Activated CD8-positive, alpha-beta T cell treated with anti-CD3 and anti-CD28 coated beads for 36 hours (primary cell): Measurements from ENCODE around the gene SEPTIN5. TPM values are rescaled to one million over a fixed set of nuclear protein-coding genes. Genes with fewer than 3 reads are reported as not detected.

Experiments
- ATAC-seq: fragments of 200-7000 bp; cut with Tn5 transposase; one replicate; pipeline ENCODE4 v1.10.0; 2021; ENCODE audit warnings: mild to moderate bottlenecking, moderate library complexity
- CTCF ChIA-PET: fragments of 350-600 bp; sonication (Branson Sonifier 250); formaldehyde crosslinking; loops from one replicate; lab custom pipeline; 2021; ENCODE audit warnings: antibody characterized with exemption; lab: Charles Lee
- POLR2A ChIA-PET: fragments of 350-600 bp; sonication (Branson Sonifier 250); formaldehyde crosslinking; loops from one replicate; lab custom pipeline; 2021; ENCODE audit warnings: antibody characterized with exemption; lab: Charles Lee
- DNase-seq: peaks from one replicate; pipeline ENCODE4 v3.0.0-alpha.2; 2020
- H3K27ac Mint-ChIP-seq: one replicate; pipeline ENCODE4 v1.8.0; 2021; ENCODE audit warnings: mild to moderate bottlenecking, mixed read lengths
- H3K27me3 Mint-ChIP-seq: one replicate; pipeline ENCODE4 v1.8.0; 2021; ENCODE audit warnings: mixed read lengths
- H3K36me3 Mint-ChIP-seq: one replicate; pipeline ENCODE4 v1.8.0; 2021; ENCODE audit warnings: low read depth, mixed read lengths
- H3K4me1 Mint-ChIP-seq: one replicate; pipeline ENCODE4 v1.8.0; 2021; ENCODE audit warnings: low read depth, mixed read lengths
- H3K4me3 Mint-ChIP-seq: one replicate; pipeline ENCODE4 v1.8.0; 2021; ENCODE audit warnings: mild to moderate bottlenecking, moderate library complexity, mixed read lengths
- H3K9me3 Mint-ChIP-seq: one replicate; pipeline ENCODE4 v1.8.0; 2021; ENCODE audit warnings: mixed read lengths
- intact Hi-C: fragments of 100-400 bp; cut with micrococcal nuclease; formaldehyde crosslinking; loops from one replicate; pipeline ENCODE4 v1.10.0; 2022
- total RNA-seq, 2 experiments: library from RNA; stranded (reverse); gene quantifications; one replicate each; pipeline ENCODE4 v1.2.3, GENCODE V29; 2021
- TF ChIP-seq, protein P1 (sequence below): fragments of 200-600 bp; IDR thresholded peaks from one replicate; pipeline ENCODE4 v1.8.0; 2022; ENCODE audit warnings: antibody characterized with exemption, mild to moderate bottlenecking

The SEPTIN5 gene
- total RNA-seq, 2 experiments from 2014 or later, result 1.3 to 1.5 TPM

DNA sequence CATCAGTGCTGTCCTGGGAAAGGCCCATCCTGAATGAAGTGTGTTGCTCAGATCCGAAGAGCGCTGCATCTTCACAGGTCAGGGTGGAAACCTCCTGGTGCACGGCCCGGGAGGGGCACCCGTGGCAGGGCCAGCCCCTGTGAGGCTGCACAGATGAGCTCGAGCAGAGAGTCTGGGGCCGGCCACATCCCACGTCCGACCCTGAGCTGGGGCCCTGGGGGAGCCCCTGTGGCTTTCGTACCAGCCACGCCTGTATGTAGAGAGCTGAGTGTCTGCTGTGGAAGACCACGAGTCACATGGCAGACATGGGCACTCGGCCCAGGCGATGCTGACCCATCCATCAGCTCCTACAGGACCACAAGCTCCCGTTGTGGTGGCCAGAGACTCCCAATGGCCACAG, 24.9 kb upstream of the SEPTIN5 start:
- TF ChIP-seq, protein P1, sequence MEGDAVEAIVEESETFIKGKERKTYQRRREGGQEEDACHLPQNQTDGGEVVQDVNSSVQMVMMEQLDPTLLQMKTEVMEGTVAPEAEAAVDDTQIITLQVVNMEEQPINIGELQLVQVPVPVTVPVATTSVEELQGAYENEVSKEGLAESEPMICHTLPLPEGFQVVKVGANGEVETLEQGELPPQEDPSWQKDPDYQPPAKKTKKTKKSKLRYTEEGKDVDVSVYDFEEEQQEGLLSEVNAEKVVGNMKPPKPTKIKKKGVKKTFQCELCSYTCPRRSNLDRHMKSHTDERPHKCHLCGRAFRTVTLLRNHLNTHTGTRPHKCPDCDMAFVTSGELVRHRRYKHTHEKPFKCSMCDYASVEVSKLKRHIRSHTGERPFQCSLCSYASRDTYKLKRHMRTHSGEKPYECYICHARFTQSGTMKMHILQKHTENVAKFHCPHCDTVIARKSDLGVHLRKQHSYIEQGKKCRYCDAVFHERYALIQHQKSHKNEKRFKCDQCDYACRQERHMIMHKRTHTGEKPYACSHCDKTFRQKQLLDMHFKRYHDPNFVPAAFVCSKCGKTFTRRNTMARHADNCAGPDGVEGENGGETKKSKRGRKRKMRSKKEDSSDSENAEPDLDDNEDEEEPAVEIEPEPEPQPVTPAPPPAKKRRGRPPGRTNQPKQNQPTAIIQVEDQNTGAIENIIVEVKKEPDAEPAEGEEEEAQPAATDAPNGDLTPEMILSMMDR, result no peak
- Mint-ChIP-seq H3K9me3 (no peaks in the 10 kb centered on the region), H3K27me3 (peaks cover 4% of the 10 kb centered on the region), H3K36me3 (no peaks in the 10 kb centered on the region), H3K27ac (no peak overlapping the region), H3K4me3 (no peak overlapping the region), H3K4me1 (no peaks in the 10 kb centered on the region)
- POLR2A ChIA-PET, result interaction anchor here (1.0 kb wide), 1 partner anchor 9 kb away, joined by 3 read pairs; no protein-coding TSS in a partner anchor
- DNase-seq, result no peak
- CTCF ChIA-PET, result interaction anchor here (1.4 to 3.1 kb wide), 2 partner anchors 10 to 14 kb away, joined by 4 to 12 read pairs; no protein-coding TSS in a partner anchor
- no peak for ATAC-seq
- intact Hi-C loops, result no loop called here

DNA sequence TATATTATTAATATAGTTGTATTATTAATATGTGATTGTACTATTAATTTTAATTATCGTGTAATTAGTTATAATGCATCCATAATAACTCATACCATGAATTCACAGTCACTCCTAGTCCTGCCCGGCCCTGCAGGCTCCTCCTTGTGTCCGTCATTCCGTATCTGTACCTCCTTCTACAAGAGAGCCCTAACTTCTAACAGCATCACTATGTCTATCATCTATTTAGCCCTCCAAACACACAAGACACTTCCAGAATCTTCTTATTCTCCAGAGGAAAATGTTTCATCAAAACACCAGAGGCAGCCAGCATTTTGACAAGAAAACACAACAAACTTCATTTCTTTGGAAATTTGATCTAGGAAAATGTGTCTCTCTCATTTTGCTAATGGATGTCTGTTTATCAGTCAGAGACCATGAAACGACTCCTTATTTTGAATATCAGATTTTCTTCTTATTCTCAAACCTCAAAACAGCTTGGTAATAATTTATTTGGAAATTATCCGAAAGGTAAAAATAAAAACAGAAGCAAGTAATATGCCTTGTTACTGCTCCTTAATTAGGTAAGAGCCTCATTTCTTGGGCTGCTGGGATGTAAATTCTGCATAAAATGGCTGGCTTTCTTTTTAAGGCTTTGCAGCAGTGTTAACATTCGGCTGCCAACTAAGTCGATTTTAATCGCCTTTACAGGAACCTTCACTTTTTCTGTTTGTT, 23.1 kb upstream of the SEPTIN5 start:
- H3K9me3 Mint-ChIP-seq, result no peaks in the 10 kb centered on the region

DNA sequence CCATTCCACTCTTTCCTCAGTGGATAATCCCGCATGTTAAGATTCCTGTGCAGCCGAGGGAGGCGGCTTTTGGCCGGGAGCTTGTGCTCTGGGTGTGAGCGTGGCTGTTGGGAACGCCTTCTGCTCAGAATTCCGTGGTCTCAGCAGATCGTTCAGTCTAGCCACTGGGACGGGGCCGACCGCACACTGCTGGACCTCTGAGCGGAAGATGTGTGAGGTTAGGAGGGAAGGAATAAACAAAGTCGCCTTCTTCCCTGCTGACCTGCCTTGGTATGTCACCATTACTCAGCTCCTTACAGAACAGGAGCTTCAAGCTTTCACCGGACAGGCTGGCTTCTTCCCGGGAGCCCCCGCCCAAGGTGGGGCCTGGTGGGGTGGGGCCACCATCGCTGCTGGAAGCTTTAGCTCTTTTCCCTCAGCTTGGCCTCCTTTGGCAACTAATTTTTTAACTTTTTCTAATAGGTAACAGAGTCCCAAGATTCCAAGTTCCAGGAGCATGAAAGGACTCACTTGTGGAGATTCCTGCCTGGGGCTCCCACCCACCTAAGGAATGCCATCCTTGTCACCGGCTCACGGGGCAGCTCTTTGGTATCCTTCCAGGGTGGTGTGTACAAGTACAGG, 22.5 kb upstream of the SEPTIN5 start:
- TF ChIP-seq, protein P1, result no peak
- Mint-ChIP-seq H3K4me1 (no peaks in the 10 kb centered on the region), H3K36me3 (no peaks in the 10 kb centered on the region), H3K27ac (no peak overlapping the region), H3K9me3 (no peaks in the 10 kb centered on the region), H3K4me3 (no peak overlapping the region), H3K27me3 (peaks cover 4% of the 10 kb centered on the region)
- DNase-seq (no peak), ATAC-seq (no peak)
- intact Hi-C loops, result no loop called here
- ChIA-PET CTCF (interaction anchor here (1.2 to 3.1 kb wide), 2 partner anchors 12 to 38 kb away, joined by 3 to 12 read pairs; no protein-coding TSS in a partner anchor), POLR2A (no interaction called here)

More for the DNA sequence above, 23.1 kb upstream of the SEPTIN5 start:
- CTCF ChIA-PET, result interaction anchor here (1.2 to 3.1 kb wide), 2 partner anchors 11 to 39 kb away, joined by 3 to 12 read pairs; no protein-coding TSS in a partner anchor
- Mint-ChIP-seq H3K27me3 (peaks cover 4% of the 10 kb centered on the region), H3K27ac (no peak overlapping the region), H3K4me1 (no peaks in the 10 kb centered on the region), H3K4me3 (no peak overlapping the region), H3K36me3 (no peaks in the 10 kb centered on the region)
- POLR2A ChIA-PET, result no interaction called here
- TF ChIP-seq, protein P1, result no peak
- intact Hi-C loops, result no loop called here
- ATAC-seq (no peak), DNase-seq (no peak)

DNA sequence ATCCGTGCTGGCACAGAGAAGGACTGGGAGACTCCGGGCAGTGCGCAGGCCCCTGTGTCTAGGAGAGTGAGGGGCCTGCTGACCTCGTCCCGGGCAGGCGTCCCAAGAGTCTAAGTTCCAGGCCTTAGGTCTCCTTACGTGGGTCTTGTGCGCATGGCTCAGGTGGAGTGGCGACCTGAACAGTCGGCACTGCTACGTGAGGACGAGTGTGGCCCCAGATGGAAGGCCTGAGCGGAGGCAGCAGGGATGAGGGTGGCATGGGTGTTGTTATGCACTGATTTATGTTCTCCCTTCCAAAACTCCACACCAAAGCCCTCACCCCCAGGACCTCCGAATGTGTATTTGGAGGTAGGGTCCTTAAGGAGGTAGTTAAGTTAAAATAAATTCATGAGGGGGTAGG, 20.7 kb upstream of the SEPTIN5 start:
- Mint-ChIP-seq H3K4me3 (no peak overlapping the region), H3K9me3 (no peaks in the 10 kb centered on the region), H3K4me1 (no peaks in the 10 kb centered on the region), H3K27ac (no peak overlapping the region), H3K36me3 (no peaks in the 10 kb centered on the region), H3K27me3 (peaks cover 4% of the 10 kb centered on the region)
- no peak for DNase-seq
- intact Hi-C loops, result no loop called here
- ChIA-PET POLR2A (no interaction called here), CTCF (no interaction called here)
- TF ChIP-seq, protein P1, result no peak
- no peak for ATAC-seq
